Measurements from ENCODE around the gene ABCC4.

ABCC4 gene, protein sequence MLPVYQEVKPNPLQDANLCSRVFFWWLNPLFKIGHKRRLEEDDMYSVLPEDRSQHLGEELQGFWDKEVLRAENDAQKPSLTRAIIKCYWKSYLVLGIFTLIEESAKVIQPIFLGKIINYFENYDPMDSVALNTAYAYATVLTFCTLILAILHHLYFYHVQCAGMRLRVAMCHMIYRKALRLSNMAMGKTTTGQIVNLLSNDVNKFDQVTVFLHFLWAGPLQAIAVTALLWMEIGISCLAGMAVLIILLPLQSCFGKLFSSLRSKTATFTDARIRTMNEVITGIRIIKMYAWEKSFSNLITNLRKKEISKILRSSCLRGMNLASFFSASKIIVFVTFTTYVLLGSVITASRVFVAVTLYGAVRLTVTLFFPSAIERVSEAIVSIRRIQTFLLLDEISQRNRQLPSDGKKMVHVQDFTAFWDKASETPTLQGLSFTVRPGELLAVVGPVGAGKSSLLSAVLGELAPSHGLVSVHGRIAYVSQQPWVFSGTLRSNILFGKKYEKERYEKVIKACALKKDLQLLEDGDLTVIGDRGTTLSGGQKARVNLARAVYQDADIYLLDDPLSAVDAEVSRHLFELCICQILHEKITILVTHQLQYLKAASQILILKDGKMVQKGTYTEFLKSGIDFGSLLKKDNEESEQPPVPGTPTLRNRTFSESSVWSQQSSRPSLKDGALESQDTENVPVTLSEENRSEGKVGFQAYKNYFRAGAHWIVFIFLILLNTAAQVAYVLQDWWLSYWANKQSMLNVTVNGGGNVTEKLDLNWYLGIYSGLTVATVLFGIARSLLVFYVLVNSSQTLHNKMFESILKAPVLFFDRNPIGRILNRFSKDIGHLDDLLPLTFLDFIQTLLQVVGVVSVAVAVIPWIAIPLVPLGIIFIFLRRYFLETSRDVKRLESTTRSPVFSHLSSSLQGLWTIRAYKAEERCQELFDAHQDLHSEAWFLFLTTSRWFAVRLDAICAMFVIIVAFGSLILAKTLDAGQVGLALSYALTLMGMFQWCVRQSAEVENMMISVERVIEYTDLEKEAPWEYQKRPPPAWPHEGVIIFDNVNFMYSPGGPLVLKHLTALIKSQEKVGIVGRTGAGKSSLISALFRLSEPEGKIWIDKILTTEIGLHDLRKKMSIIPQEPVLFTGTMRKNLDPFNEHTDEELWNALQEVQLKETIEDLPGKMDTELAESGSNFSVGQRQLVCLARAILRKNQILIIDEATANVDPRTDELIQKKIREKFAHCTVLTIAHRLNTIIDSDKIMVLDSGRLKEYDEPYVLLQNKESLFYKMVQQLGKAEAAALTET (N-terminal part only)

DNA sequence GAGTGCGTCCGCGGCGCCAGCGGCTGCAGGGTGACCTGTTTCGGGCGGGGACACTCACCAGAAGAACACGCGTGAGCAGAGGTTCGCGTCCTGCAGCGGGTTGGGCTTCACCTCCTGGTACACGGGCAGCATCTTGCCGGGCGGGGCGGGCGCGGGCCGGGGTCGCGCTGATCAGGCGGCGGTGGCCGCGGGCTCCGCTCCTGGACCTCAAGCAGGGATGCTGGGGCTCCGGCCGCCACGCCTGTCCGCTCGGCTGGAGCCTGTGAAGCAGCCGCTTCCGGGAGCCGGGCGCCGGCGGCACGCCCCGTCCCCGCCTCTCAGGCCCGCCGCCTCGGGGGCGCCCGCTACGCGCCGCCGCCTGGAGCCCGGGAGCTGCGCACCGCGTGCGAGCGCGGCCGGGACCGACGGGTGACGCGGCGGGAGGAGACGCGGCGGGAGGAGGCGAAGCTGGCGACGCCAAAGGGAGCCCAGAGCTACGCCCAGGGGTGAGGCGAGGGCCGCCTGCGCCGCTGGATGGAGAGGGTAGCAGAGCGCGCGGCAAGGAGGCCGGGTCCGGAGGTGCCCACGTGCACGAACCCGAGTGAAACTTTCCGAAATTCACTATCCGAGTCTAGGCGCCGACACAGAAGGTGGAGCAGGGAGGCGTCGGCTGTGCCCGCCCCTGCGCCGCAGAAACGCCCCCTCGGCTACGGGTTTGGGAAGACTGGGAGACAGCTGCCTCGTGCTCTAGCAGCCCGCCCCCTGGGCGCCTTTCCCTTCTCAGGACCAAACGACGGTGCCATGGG is at the start of gene ABCC4:
ABCC4 (minus strand) TSS at position 269 of the 785 bp plus-strand sequence; CDS start at position 132, 137 bp downstream.
- FAIRE-seq (peak; percentile 73), DNase-seq (ENCODE audit: insufficient read length, low spot score) (peak; percentile 83)

DNA sequence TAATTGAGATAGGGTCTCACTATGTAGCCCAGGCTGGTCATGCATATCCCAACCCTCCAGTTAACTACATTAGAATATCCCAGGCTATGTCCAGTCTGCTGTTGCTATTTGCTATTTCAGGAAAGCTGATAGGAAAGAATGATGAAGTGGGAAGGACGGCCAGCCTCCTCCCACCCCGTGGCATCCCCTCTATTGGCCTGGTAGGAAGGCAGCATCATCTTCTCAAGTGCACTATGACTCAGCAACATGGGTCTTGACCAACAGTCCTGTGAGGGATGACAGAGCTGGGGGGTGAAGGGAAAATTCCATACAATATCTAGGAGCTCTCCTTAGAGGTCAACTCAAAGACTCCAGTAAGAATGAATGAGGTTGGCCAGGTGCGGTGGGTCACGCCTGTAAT is 48.0 kb upstream of the ABCC4 start:
- DNase-seq (ENCODE audit: insufficient read length, low spot score) (no peak), FAIRE-seq (no peak)

DNA sequence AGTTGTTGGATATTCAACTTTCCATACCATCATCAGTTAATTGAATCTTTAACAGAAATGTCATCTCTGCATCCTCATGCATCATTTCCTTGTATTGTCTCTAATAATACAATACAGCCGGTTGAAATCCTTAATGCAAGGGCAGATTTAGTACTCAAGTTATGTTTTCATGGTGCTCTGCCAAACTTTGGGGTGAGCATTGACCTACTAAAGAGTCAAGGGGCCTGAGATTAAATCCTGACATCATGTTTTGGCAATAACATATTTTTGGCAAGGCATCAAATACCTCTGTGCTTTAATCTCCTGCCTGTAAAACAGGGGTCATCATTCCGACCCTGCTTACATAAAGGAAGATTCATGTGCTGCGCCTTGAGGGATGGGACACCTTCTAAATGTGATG is 42.7 kb upstream of the ABCC4 start:
- FAIRE-seq: no peak

DNA sequence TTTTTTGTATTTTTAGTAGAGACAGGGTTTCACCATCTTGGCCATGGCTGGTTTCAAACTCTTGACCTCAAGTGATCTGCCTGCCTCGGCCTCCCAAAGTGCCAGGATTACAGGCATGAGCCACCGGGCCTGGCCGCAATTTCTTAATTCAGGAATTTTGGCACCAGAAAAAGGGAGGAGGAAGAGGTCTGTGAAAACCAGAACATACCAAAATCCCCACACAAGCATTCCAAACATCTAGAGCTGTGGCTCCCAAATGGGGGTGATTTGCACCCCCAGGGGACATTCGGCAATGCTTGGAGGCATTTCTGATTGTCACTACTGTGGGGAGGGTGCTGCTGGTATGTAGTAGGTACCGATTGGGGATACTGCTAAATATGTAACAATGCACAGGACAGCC is 40.2 kb upstream of the ABCC4 start:
- no peak for DNase-seq (ENCODE audit: insufficient read length, low spot score)
- no peak for FAIRE-seq

More for the DNA sequence above, 42.7 kb upstream of the ABCC4 start:
- no peak for DNase-seq (ENCODE audit: insufficient read length, low spot score)

DNA sequence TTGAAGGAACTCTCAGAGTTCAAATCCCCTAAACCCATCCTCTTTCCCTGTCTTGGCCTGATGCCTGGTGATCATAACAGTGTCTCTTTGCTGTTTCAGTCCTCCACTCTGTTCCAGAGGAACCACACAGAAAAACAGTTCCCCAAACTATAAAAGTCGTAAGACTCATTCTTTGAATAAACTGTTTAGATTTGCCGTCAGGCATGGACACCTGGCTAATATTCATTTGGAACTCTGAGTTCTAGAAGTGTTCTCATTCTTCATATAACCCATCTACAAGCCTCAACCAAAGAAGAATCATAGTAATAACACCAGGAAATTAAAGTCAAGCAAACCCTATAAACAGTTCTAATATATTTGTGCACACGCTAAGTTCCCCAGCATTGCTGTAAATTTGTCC is 37.7 kb upstream of the ABCC4 start:
- DNase-seq (ENCODE audit: insufficient read length, low spot score): no peak
- no peak for FAIRE-seq

DNA sequence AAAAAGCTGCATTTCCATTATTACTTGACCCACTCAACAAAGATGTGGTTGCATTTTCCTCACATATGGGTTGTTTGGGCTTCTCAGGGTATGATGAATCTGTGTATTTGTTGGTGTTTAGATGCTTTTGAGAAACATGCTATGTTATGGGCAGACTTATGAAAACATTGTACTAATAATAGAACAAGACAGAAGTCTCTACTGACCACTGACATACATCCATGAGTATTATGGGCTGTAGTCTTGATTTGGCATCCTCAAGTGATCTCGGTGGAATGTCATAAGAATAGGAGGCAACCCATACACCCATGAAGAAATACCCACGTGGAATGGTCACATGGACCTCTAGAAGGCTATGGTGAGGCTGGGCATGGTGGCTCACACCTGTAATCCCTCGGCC is 36.3 kb upstream of the ABCC4 start:
- no peak for DNase-seq (ENCODE audit: insufficient read length, low spot score)
- FAIRE-seq: no peak

DNA sequence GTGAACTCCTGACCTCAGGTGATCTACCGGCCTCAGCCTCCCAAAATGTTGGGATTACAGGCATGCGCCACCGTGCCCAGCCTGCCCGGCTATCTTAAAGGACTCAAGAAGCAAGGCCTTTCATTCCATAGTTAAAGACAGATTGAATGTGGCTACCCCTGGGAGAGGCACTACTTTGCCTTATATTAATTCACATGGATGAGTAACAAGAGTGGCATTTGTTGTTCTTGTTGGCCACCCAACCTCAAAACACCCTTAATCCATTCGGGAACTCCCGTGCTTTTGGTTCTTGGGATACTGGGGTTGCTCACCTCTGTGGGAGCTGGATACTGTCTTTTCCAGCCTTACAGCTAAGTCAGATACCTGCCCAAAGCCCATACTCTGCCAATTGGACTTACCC is 34.4 kb upstream of the ABCC4 start:
- no peak for FAIRE-seq
- DNase-seq (ENCODE audit: insufficient read length, low spot score): no peak

DNA sequence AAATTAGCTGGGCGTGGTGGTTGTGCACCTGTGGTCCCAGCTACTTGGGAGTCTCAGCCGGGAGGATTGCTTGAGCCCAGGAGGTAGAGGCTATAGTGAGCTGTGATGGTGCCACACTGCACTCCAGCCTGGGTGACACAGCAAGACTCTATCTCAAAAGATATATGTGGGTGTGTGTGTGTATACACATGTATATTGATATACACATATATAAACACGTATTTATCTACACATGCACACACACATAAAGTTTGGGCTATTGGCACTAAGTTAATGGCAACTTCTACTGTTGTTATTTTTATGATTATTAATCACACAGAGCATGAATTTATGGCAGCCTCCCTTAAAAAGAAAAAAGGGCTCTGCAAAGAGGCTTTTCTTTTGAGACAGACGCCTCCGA is 27.1 kb upstream of the ABCC4 start:
- FAIRE-seq: no peak
- no peak for DNase-seq (ENCODE audit: insufficient read length, low spot score)

DNA sequence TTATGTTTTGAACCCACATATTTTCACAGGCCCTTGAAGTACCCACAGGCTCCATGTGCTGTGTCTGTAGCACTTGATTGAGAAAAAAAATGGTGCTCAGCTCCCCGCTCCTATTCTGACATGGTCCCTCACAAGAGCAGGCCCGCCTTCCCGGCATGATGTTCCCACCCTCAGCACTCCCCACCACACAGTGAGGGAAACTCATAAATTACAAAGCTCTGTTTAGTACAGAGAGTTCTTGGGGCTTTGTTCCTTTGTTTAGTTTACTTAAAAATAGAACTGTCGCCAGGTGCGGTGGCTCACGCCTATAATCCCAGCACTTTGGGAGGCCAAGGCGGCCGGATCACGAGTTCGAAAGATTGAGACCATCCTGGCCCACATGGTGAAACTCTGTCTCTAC is 25.9 kb upstream of the ABCC4 start:
- DNase-seq (ENCODE audit: insufficient read length, low spot score) (no peak), FAIRE-seq (no peak)

DNA sequence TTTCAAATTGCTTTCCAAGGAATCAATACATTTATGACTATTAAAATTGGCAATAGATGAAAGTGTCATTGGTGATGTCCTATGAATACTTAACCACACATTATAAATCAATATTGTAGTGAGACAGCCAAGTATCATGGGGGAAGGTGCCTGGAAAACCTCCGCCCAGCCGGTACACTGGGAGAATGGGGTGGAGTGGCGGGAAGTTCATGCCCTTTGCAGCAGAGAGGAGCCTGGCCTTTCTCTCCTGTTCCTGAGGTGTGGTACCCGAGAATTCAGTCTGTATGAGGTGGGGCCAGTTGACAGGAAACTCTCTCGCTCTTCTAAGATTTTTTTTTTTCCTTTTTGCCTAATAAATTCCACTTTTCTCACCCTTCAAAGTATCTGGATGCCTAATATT is 25.4 kb upstream of the ABCC4 start:
- FAIRE-seq (no peak), DNase-seq (ENCODE audit: insufficient read length, low spot score) (no peak)

DNA sequence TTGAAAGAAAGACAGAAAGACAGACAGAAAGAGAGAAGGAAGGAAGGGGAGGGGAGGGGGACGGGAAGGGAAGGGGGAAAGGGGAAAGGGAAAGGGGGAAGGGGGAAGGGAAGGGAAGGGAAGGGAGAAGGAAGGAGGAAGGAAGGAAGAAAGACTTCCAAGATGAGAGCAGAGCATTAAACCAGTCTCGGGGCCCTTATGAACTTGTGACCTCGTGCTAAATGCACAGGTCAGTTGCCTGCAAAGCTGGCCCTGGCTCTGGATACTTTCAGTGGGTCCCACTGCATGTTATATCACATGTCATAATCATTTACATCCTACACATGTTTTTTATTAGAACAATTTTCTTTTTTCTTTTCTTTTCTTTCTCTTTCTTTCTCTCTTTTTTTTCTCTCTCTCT is 24.2 kb upstream of the ABCC4 start:
- DNase-seq (ENCODE audit: insufficient read length, low spot score): no peak
- no peak for FAIRE-seq

DNA sequence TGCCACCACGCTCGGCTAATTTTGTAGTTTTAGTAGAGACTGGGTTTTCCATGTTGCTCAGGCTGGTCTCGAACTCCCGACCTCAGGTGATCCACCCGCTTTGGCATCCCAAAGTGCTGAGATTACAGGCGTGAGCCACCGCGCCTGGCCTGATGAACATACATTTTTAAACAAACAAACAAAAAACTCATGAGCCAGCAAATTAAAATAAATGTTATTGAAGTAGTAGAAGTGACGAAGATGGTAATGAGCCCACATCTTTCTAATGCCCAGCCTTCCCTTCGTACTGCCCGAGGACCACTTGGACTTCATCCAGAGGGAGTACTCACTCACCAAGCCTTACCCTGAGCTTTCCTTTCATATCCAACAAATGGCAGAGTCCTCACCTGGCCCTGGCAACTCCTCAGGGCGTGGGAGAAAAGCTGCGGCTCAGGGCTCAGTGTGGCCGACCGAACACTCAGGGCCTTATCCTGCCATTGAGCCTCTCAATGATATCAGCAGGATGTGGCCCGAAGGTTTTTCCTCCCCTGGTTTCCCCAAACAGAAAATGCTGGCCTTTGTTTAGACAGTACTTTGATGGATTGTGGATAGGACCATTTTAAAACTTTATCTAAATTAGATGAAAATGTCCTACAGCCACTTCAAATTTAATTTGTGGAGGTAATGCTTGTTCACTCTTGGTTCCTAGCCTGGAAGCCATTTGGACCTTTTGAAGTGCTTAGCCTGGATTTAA is 22.8 kb upstream of the ABCC4 start:
- DNase-seq (ENCODE audit: insufficient read length, low spot score): no peak
- FAIRE-seq: no peak

DNA sequence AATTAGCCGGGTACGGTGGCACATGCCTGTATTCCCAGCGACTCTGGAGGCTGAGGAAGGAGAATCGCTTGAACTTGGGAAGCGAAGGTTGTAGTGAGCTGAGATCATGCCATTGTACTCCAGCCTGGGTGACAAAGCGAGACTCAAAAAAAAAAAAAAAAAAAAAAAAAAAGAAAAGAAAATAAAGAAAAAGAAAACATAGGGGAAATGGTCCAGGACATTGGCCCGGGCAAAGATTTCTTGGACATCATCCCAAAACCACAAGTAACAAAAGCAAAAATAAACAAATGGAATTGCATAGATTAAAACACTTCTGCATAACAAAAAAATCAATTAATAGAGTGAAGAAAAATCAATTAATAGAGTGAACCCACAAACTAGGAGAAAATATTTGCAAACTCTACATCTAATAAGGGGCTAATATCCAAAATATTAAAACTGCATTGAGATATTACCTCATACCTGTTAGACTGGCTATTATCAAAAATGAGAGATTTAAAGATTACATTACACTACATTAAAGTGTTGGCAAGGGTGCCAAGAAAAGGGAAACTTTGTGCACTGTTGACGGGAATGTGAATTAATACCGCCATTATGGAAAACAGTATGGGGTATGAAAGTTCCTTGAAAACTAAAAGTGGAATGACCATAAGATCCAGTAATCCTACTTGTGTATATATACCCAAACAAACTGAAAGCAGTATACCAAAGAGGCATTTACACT is 18.5 kb upstream of the ABCC4 start:
- no peak for FAIRE-seq
- no peak for DNase-seq (ENCODE audit: insufficient read length, low spot score)

DNA sequence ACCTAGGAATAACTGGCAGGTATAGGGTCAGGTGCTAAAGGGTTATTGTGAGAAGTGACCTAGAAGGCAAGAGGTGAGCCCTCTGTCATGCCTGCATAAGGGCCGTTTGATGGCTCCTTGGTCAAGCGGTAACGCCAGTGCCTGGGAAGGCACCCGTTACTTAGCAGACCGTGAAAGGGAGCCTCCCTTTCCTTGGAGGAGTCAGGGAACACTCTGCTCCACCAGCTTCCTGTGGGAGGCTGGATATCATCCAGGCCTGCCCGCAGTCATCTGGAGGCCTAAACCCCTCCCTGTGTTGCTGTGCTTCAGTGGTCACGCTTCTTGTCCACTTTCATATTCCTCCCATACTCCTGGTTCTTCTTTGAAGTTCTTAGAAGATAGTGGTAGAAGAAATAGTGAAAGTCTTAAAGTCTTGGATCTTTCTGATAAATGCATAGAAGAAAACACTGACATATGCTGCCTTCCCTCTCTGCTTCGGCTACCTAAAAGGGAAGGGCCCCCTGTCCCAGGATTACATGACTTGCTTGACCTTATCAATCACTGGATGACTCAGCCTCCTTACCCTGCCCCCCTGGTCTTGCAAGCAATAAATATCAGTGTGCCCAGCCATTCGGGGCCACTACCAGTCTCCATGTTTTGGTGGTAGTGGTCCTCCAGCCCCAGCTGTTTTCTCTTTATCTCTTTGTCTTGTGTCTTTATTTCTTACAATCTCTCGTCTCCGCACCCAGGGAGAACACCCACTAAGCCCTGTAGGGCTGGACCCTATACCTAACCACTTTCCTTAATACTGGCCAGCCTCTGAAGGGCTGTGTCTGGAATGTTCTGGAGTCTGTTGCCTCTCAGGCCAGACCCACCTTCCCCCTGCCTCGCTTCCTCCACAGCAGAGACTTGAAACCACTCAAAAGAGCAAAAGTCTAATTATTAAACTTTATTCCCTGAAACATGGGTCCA is 16.1 kb upstream of the ABCC4 start:
- FAIRE-seq: no peak
- DNase-seq (ENCODE audit: insufficient read length, low spot score): no peak

DNA sequence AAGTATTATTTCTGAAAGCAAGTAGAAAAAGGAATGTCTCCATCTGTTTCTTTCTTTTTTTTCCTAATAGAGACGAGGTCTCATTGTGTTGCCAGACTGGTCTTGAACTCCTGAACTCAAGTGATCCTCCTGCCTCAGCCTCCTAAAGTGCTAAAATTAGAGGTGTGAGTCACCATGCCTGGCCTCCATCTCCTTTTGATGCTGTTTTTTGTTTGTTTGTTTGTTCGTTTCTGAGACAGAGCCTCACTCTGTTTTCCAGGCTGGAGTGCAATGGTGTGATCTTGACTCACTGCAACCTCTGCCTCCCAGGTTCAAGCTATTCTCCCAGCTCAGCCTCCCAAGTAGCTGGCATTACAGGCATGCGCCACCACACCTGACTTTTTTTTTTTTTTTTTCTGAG is 14.5 kb upstream of the ABCC4 start:
- FAIRE-seq (no peak), DNase-seq (ENCODE audit: insufficient read length, low spot score) (no peak)

DNA sequence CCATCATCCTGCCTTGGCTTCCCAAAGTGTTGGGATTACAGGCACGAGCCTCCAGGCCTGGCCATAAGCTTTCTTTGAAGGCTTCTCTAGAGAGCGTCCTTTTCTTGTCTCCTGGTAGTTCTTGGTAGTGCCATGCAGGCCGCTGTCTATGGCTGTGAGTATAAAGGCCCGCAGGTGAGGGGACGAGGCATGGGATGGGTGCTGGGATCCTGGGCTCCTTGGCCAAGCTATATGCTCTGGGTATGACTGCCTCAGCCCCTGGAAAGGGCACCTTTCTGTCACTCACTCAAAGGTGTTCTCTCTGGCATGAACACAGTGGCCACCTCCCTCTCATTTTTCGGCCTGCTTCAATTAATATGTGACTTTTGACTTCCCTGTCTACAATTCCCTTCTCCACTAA is 6.3 kb upstream of the ABCC4 start:
- no peak for DNase-seq (ENCODE audit: insufficient read length, low spot score)
- FAIRE-seq: no peak

DNA sequence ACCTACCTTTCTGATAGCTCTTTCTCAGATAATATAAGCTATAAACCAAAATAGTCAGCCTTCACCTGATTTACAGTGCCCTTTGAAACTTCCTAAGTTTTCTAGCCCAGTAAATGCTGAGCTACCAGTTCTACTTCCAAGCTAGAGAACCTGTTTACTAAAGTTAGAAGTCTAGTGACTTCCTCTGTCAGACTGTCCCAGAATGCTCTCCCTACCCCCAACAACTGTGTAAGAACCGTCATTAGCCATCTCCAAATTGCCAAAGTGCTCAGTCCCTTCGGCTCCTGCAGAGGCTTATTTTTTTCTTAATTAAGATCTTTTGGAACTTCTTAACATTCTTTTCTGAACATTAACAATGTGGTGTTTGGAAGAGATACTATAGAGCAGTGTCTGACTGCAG is 3.2 kb upstream of the ABCC4 start:
- FAIRE-seq (no peak), DNase-seq (ENCODE audit: insufficient read length, low spot score) (no peak)

DNA sequence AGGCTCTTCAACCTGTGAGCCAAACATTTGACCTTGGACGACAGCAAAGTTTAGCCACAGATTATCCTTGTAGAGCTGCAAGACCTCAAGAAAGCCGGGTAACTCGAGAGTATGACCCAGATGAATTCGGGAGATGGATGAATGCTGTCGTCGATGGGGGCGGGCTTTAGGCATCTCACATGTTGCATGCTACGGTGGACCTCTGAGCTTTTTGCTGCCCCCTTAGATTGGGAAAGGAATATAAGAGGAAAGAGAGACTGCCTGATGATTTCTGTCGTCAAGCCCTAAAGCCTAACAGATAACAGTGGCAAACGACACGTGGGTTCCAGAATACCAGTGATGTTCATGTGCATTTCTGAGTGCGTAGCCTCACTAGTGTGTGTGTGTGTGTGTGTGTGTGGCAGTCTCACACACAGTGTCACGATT is 730 bp upstream of the ABCC4 start:
- DNase-seq (ENCODE audit: insufficient read length, low spot score) (no peak), FAIRE-seq (no peak)
